Activated B cell treated with CpG ODN at 0.5 μM for 24 hours (primary cell): ENCODE data around the gene MFAP3L. TPM values are rescaled to one million over a fixed set of nuclear protein-coding genes. Genes with fewer than 3 reads are reported as not detected.

ENCODE experiments used
- ATAC-seq: fragments of 200-7000 bp; cut with Tn5 transposase; one replicate; pipeline ENCODE4 v1.10.0; 2021; ENCODE audit warnings: low read depth, mild to moderate bottlenecking, moderate library complexity
- CTCF ChIA-PET: fragments of 350-600 bp; sonication (Branson Sonifier 250); formaldehyde crosslinking; loops from one replicate; lab custom pipeline; 2021; ENCODE audit warnings: antibody characterized with exemption; lab: Charles Lee
- POLR2A ChIA-PET: fragments of 350-600 bp; sonication (Branson Sonifier 250); formaldehyde crosslinking; loops from one replicate; lab custom pipeline; 2021; ENCODE audit warnings: antibody characterized with exemption; lab: Charles Lee
- DNase-seq: peaks from one replicate; pipeline ENCODE4 v3.0.0; 2022
- H3K27ac Mint-ChIP-seq: one replicate; pipeline ENCODE4 v1.8.0; 2020; ENCODE audit warnings: mixed read lengths
- H3K27me3 Mint-ChIP-seq: one replicate; pipeline ENCODE4 v1.8.0; 2021; ENCODE audit warnings: mixed read lengths
- H3K36me3 Mint-ChIP-seq: one replicate; pipeline ENCODE4 v1.8.0; 2021; ENCODE audit warnings: low read depth, mixed read lengths
- H3K4me1 Mint-ChIP-seq: one replicate; pipeline ENCODE4 v1.8.0; 2021; ENCODE audit warnings: mixed read lengths
- H3K4me3 Mint-ChIP-seq: one replicate; pipeline ENCODE4 v1.8.0; 2020; ENCODE audit warnings: mild to moderate bottlenecking, mixed read lengths
- H3K9me3 Mint-ChIP-seq: one replicate; pipeline ENCODE4 v1.8.0; 2020; ENCODE audit warnings: mixed read lengths
- CTCF ChIP-seq: fragments of 200-600 bp; IDR thresholded peaks from one replicate; pipeline ENCODE4 v1.8.0; 2022; ENCODE audit warnings: antibody characterized with exemption, mild to moderate bottlenecking
- intact Hi-C: fragments of 100-400 bp; cut with micrococcal nuclease; formaldehyde crosslinking; loops from one replicate; pipeline ENCODE4 v1.15.1; 2024
- total RNA-seq: library from RNA; stranded (reverse); gene quantifications from 2 replicates; pipeline ENCODE4 v1.2.3, GENCODE V29; 2022

The MFAP3L gene
- total RNA-seq, 1 donor from 2014 or later: 1.0 TPM

- Mint-ChIP-seq H3K27ac (no peak overlapping the region), H3K27me3 (peaks cover under 1% of the 10 kb centered on the region), H3K9me3 (peaks cover 2% of the 10 kb centered on the region), H3K4me3 (no peak overlapping the region), H3K4me1 (no peaks in the 10 kb centered on the region), H3K36me3 (no peaks in the 10 kb centered on the region)
- DNase-seq (no peak), ATAC-seq (no peak)
- ChIA-PET POLR2A (no interaction called here), CTCF (no interaction called here)
- TF ChIP-seq CTCF: no peak
- intact Hi-C loops: no loop called here
These were observed 57.2 kb downstream of the MFAP3L start for GRCh38 chr4:169968999-169969398.

- no peaks in the 10 kb centered on the region for H3K36me3 Mint-ChIP-seq
- H3K4me3 Mint-ChIP-seq: no peak overlapping the region
- no peak for TF ChIP-seq CTCF
- ChIA-PET CTCF (no interaction called here), POLR2A (no interaction called here)
- H3K27ac Mint-ChIP-seq: no peak overlapping the region
- intact Hi-C loops: no loop called here
- peaks cover 2% of the 10 kb centered on the region for H3K9me3 Mint-ChIP-seq
- DNase-seq (no peak), ATAC-seq (no peak)
- H3K4me1 Mint-ChIP-seq: no peaks in the 10 kb centered on the region
- no peaks in the 10 kb centered on the region for H3K27me3 Mint-ChIP-seq
These were observed 62.2 kb downstream of the MFAP3L start for GRCh38 chr4:169963998-169964397.

GRCh38 chr4:169959254-169959653 lies 66.9 kb downstream of the MFAP3L start:
- CTCF ChIA-PET: no interaction called here
- no peaks in the 10 kb centered on the region for H3K36me3 Mint-ChIP-seq
- POLR2A ChIA-PET: no interaction called here
- DNase-seq (no peak), ATAC-seq (no peak)
- H3K4me3 Mint-ChIP-seq: no peak overlapping the region
- no peaks in the 10 kb centered on the region for H3K4me1 Mint-ChIP-seq
- H3K27me3 Mint-ChIP-seq: no peaks in the 10 kb centered on the region
- no peak for TF ChIP-seq CTCF
- no peaks in the 10 kb centered on the region for H3K9me3 Mint-ChIP-seq
- no peak overlapping the region for H3K27ac Mint-ChIP-seq
- intact Hi-C loops: no loop called here

GRCh38 chr4:169958629-169959028 lies 67.6 kb downstream of the MFAP3L start:
- Mint-ChIP-seq H3K4me3 (no peak overlapping the region), H3K36me3 (no peaks in the 10 kb centered on the region), H3K4me1 (peaks cover 2% of the 10 kb centered on the region), H3K9me3 (no peaks in the 10 kb centered on the region), H3K27me3 (no peaks in the 10 kb centered on the region), H3K27ac (no peak overlapping the region)
- intact Hi-C loops: no loop called here
- DNase-seq: no peak
- no peak for TF ChIP-seq CTCF
- ChIA-PET CTCF (no interaction called here), POLR2A (no interaction called here)
- no peak for ATAC-seq

- Mint-ChIP-seq H3K27ac (no peak overlapping the region), H3K9me3 (no peaks in the 10 kb centered on the region), H3K36me3 (no peaks in the 10 kb centered on the region), H3K27me3 (no peaks in the 10 kb centered on the region), H3K4me1 (peaks cover 10% of the 10 kb centered on the region), H3K4me3 (no peak overlapping the region)
- ChIA-PET CTCF (no interaction called here), POLR2A (no interaction called here)
- DNase-seq: no peak
- no peak for TF ChIP-seq CTCF
- intact Hi-C loops: no loop called here
- ATAC-seq: no peak
These were observed 68.4 kb downstream of the MFAP3L start for GRCh38 chr4:169957785-169958184.
